Tibial nerve (tissue), 4 donors: Measurements from ENCODE around the gene SPSB3. TPM values are rescaled to one million over a fixed set of nuclear protein-coding genes. Genes with fewer than 3 reads are reported as not detected.

Source experiments
- DNase-seq, 2 donors: peaks; one replicate each; pipeline ENCODE4 v3.0.0-alpha.2; 2019; ENCODE audit warnings: low spot score in 2 of 2
- H3K27ac ChIP-seq, 4 donors: fragments of 200-600 bp; sonication (generic) in 3 of 4; one replicate each; pipeline ENCODE4 v1.5.1; 2017 to 2019; ENCODE audit warnings: mild to moderate bottlenecking in 1 of 4
- H3K27me3 ChIP-seq, 2 donors: fragments of 200-600 bp; sonication (generic) in 1 of 2; one replicate each; pipeline versions ENCODE4 v1.5.1 to v1.6.0; 2017 to 2019
- H3K36me3 ChIP-seq, 3 donors: fragments of 200-600 bp; sonication (generic); one replicate each; pipeline ENCODE4 v1.5.1; 2018 to 2019
- H3K4me1 ChIP-seq, 4 donors: fragments of 200-600 bp; sonication (generic) in 3 of 4; one replicate each; pipeline ENCODE4 v1.5.1; 2017 to 2019
- H3K4me3 ChIP-seq, 4 donors: fragments of 200-600 bp; sonication (generic) in 3 of 4; one replicate each; pipeline ENCODE4 v1.5.1; 2017 to 2019; ENCODE audit warnings: mild to moderate bottlenecking in 1 of 4, moderate library complexity in 1 of 4
- H3K9me3 ChIP-seq, 4 donors: fragments of 200-600 bp; sonication (generic) in 3 of 4; one replicate each; pipeline ENCODE4 v1.5.1; 2017 to 2019
- CTCF ChIP-seq, 5 experiments: fragments of 200-600 bp in 3 of 5; fragments of 450-650 bp in 2 of 5; sonication (generic) in 3 of 5; IDR thresholded peaks; one replicate each; pipeline ENCODE4 v1.5.1; 2016 to 2019; ENCODE audit warnings: antibody characterized with exemption in 5 of 5, mild to moderate bottlenecking in 3 of 5, moderate library complexity in 2 of 5
- EP300 ChIP-seq, 2 donors: sonication (generic); formaldehyde crosslinking; IDR thresholded peaks; one replicate each; pipeline ENCODE4 v1.6.1; 2017; ENCODE audit warnings: antibody characterized with exemption in 2 of 2, mild to moderate bottlenecking in 1 of 2
- POLR2A ChIP-seq, 2 donors: fragments of 450-650 bp; IDR thresholded peaks; one replicate each; pipeline ENCODE4 v1.6.1; 2017; ENCODE audit warnings: antibody characterized with exemption in 2 of 2, mild to moderate bottlenecking in 2 of 2, moderate library complexity in 2 of 2
- WGBS, 2 donors: methylation state at CpG; one replicate each; pipeline ENCODE4 v1.1.5; 2018; 5-methylcytosine and 5-hydroxymethylcytosine counted together
- total RNA-seq, 4 donors: library from RNA; depleted of rRNA; stranded (reverse); fragments of >200 nt; gene quantifications; one replicate each; pipeline ENCODE4 v1.1.0, GENCODE V29; 2016

SPSB3 gene
- total RNA-seq, 4 donors from 2014 or later, result 90.7 to 122 (median 112) TPM

DNA sequence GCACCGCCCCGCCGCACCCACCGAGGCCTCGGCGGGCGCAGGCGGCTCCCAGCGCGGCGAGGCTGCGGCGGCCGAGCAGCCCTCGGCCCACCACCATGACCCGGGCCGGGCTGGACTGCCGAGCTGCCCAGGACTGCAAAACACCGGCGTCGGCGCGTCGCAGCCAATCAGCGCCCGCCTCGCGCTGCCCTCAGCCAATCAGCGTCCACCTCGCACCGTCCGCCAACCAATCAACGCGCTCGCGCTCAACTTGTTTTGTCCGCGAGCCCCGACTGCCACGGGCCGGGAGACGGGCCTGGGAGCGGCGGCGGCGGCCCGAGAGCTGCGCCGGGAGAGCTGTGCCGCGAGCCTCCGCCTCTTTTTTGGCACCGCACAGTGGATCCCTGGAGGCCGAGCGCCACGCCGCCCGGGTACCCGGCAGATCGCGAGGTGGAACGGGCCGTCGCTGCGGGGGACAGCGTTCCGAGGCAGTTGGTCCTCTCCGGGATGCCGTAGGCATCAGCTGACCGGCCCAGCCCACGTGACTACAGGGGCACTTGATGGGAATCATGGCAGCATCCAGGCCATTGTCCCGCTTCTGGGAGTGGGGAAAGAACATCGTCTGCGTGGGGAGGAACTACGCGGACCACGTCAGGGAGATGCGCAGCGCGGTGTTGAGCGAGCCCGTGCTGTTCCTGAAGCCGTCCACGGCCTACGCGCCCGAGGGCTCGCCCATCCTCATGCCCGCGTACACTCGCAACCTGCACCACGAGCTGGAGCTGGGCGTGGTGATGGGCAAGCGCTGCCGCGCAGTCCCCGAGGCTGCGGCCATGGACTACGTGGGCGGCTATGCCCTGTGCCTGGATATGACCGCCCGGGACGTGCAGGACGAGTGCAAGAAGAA lies 44.6 kb upstream of the SPSB3 start, which contains the start of the genes FAHD1 and HAGH:
Gene FAHD1 (plus strand): TSS at position 516 of the 883 bp plus-strand sequence. CDS start 33 bp downstream, at position 549.
Gene HAGH (minus strand): TSS at position 135 of the 883 bp plus-strand sequence. CDS start 38 bp downstream, at position 97.
- H3K27ac ChIP-seq, result peak within 1 kb of the TSS; percentile 22 to 86 (median 75)
- H3K4me3 ChIP-seq, result peak within 1 kb of the TSS; percentile 59 to 77 (median 71)
- peak; percentile 75 to 98 for TF ChIP-seq EP300 (IDR thresholded peaks at IDR 0.05)
- TF ChIP-seq CTCF (IDR thresholded peaks at IDR 0.05), result peak in 2 of 5 experiments; percentile 23 to 72
- peak in 1 of 2 donors; percentile 16 for TF ChIP-seq POLR2A (IDR thresholded peaks at IDR 0.05)
- peak; percentile 88 to 92 for DNase-seq
- H3K9me3 ChIP-seq, result no peaks in the 10 kb centered on the region
- H3K4me1 ChIP-seq, result peaks cover 0 to 63% (median 23%) of the 10 kb centered on the region in 4 donors
- H3K36me3 ChIP-seq, result peaks cover 0 to 40% (median 10%) of the 10 kb centered on the region in 3 donors
- WGBS, 2 donors, result 1% methylated on average over 27 to 73 of the region's 104 CpGs
- no peaks in the 10 kb centered on the region for H3K27me3 ChIP-seq

DNA sequence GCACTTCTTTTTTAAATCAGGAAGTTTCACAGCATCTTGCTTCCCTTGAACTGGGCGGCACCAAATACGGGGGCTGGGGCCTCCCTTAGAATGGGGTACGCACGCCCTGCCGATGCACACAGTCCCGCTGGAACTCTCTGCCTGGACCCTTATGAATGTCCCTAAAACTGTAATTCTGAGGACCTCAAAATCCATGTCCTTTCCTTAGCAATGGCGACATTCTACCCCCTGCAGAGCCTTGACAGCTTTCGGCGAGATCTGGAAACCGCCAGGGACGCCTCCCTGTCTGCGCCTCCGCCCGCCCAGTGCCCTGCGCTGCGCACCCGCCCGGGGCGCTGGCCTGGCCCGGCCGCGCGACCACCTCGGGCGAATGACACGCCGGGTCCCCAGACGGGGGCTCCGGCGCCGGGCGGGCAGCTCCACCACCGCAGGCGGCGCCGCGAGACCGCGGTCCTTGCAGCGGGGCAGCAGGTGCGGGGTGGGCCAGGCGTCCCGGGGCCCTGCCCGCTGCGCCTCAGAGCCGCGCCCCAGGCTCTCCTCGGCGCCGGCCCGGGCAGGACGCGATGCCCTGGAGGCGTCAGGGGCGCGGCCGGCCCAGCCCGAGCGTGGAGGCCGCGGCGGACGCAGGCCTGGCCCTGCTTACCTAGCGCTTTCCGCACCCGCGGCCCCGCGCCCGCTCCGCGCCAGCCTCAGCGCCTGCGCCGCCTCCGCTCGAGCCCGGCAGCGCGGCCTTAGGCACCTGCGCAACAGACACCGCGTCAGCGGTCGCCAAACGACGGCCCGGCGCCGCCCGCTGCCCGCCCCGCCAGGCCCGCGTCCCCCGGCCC lies 43.7 kb upstream of the SPSB3 start:
- Histone ChIP-seq H3K27ac (peak overlapping the region in 3 of 4 donors; percentile 36 to 86 (median 81)), H3K27me3 (no peaks in the 10 kb centered on the region), H3K36me3 (peaks cover 0 to 40% (median 11%) of the 10 kb centered on the region in 3 donors), H3K9me3 (no peaks in the 10 kb centered on the region), H3K4me1 (peaks cover 0 to 63% (median 23%) of the 10 kb centered on the region in 4 donors), H3K4me3 (peak overlapping the region; percentile 42 to 69 (median 57))
- DNase-seq, result no peak
- TF ChIP-seq CTCF (IDR thresholded peaks at IDR 0.05) (no peak), EP300 (IDR thresholded peaks at IDR 0.05) (no peak), POLR2A (IDR thresholded peaks at IDR 0.05) (no peak)
- WGBS, 2 donors, result 3 to 5% methylated on average over 41 to 53 of the region's 96 CpGs

- Histone ChIP-seq H3K9me3 (no peaks in the 10 kb centered on the region), H3K36me3 (peaks cover 0 to 40% (median 11%) of the 10 kb centered on the region in 3 donors), H3K27ac (peak overlapping the region in 3 of 4 donors; percentile 36 to 86 (median 78)), H3K27me3 (no peaks in the 10 kb centered on the region), H3K4me3 (peak overlapping the region; percentile 42 to 69 (median 57)), H3K4me1 (peaks cover 0 to 61% (median 23%) of the 10 kb centered on the region in 4 donors)
- WGBS, 2 donors, result 70 to 73% methylated on average over 15 of the region's 15 CpGs
- no peak for DNase-seq
- TF ChIP-seq POLR2A (IDR thresholded peaks at IDR 0.05) (no peak), EP300 (IDR thresholded peaks at IDR 0.05) (no peak), CTCF (IDR thresholded peaks at IDR 0.05) (no peak)
Observed at GRCh38 chr16:1825381-1825863, 43.1 kb upstream of the SPSB3 start.

DNA sequence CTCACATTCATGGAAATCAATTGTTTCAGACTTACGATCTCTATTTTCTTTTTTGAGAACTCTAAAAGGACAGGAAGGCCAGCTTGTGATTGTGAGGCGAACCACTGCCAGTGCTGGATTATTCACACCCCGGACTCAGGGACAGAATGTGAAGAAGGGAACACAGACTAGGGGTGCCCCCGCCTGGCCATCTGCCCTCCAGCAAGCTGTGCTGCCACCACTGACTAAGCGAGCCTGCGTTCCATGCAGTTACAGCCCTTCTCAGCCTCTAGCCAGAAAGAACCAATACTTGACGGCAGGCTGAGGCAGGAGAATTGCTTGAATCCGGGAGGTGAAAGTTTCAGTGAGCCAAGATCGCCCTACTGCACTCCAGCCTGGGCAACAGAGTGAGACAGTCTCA lies 41.5 kb upstream of the SPSB3 start:
- H3K4me3 ChIP-seq, result no peak overlapping the region
- H3K9me3 ChIP-seq, result no peaks in the 10 kb centered on the region
- H3K36me3 ChIP-seq, result peaks cover 0 to 43% (median 15%) of the 10 kb centered on the region in 3 donors
- no peak for TF ChIP-seq CTCF (IDR thresholded peaks at IDR 0.05)
- TF ChIP-seq POLR2A (IDR thresholded peaks at IDR 0.05), result no peak
- no peak for TF ChIP-seq EP300 (IDR thresholded peaks at IDR 0.05)
- no peak for DNase-seq
- no peak overlapping the region for H3K27ac ChIP-seq
- H3K27me3 ChIP-seq, result no peaks in the 10 kb centered on the region
- H3K4me1 ChIP-seq, result peaks cover 0 to 45% (median 20%) of the 10 kb centered on the region in 4 donors
- 37 to 58% methylated on average over 9 of the region's 9 CpGs for WGBS, 2 donors
